ENCODE measurements around the gene PARS2. TPM values are rescaled to one million over a fixed set of nuclear protein-coding genes. Genes with fewer than 3 reads are reported as not detected.

The PARS2 gene
- total RNA-seq, 1 experiment from 2014 or later, result 3.5 TPM

GRCh38 chr1:54798769-54799641 is 34.7 kb upstream of the PARS2 start:
- DNase-seq (no peak), ATAC-seq (no peak)
- TF ChIP-seq EZH2phosphoT487 (IDR thresholded peaks at IDR 0.05; ENCODE audit: borderline replicate concordance, low read length) (no peak), CTCF (conservative IDR thresholded peaks at IDR 0.05; ENCODE audit: low read depth, low read length) (no peak), EZH2 (IDR thresholded peaks at IDR 0.05; ENCODE audit: low read length, unreplicated experiment) (no peak)
- H3K36me3 ChIP-seq (ENCODE audit: low read depth, low read length), result no peaks in the 10 kb centered on the region
- intact Hi-C loops (cut with micrococcal nuclease), result loop anchor here (10.0 kb wide), 1 partner anchor 394 kb away; the partner anchor contains the start of gene SSBP3
- no peak overlapping the region for H2AFZ ChIP-seq (ENCODE audit: low read length)
- H3K4me1 ChIP-seq (ENCODE audit: insufficient read depth, low read length), result peaks cover 65% of the 10 kb centered on the region
- peak overlapping the region; percentile 87 for H3K4me2 ChIP-seq (ENCODE audit: low read length)
- H3K4me3 ChIP-seq (ENCODE audit: low read length), result peak overlapping the region; percentile 74
- no peak overlapping the region for H3K9ac ChIP-seq (ENCODE audit: low read length)
- H3K9me3 ChIP-seq (ENCODE audit: low read length), result no peaks in the 10 kb centered on the region
- ChIA-PET CTCF (no interaction called here), POLR2A (ENCODE audit: unreplicated experiment) (no interaction called here)
- H3K79me2 ChIP-seq (ENCODE audit: low read length), result peaks cover 47% of the 10 kb centered on the region
- no peak overlapping the region for H3K27ac ChIP-seq (ENCODE audit: low read length)
- BruUV-seq (replicated peaks), result no TSS peak
- H3K9me2 ChIP-seq (replicated peaks; ENCODE audit: low read length), result no peaks in the 10 kb centered on the region
- H3F3A ChIP-seq (ENCODE audit: low read length, unreplicated experiment), result peaks cover 8% of the 10 kb centered on the region
- H3K27me3 ChIP-seq (ENCODE audit: low read length), result no peaks in the 10 kb centered on the region
- no peaks in the 10 kb centered on the region for H4K20me1 ChIP-seq (ENCODE audit: low read length)

DNA sequence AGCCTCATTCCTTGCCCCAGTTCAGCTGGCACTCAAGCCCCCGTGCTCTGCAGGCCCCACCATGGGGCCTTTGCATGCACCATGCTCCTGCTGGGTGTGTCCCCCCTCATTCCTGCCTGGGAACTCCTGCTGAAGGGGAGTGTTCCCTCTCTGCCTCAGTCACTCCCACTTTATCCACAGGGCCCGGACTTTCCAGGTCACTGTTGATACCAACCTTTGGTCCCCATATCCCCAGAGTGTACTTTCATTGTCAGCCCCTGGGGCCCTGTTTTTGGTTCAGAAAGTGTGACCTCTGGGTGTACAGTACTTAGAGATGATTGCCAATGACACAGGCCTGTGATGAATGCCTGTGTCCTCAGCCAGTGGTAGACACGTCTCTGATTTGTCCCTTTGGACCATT is 33.9 kb upstream of the PARS2 start:
- H4K20me1 ChIP-seq (ENCODE audit: low read length), result no peaks in the 10 kb centered on the region
- no peaks in the 10 kb centered on the region for H3K9me2 ChIP-seq (replicated peaks; ENCODE audit: low read length)
- peaks cover 64% of the 10 kb centered on the region for H3K4me1 ChIP-seq (ENCODE audit: insufficient read depth, low read length)
- H3K27ac ChIP-seq (ENCODE audit: low read length), result no peak overlapping the region
- DNase-seq (no peak), ATAC-seq (no peak)
- no TSS peak for BruUV-seq (replicated peaks)
- no peak for TF ChIP-seq CTCF (conservative IDR thresholded peaks at IDR 0.05; ENCODE audit: low read depth, low read length)
- TF ChIP-seq EZH2phosphoT487 (IDR thresholded peaks at IDR 0.05; ENCODE audit: borderline replicate concordance, low read length), result no peak
- no peak for TF ChIP-seq EZH2 (IDR thresholded peaks at IDR 0.05; ENCODE audit: low read length, unreplicated experiment)
- no peak overlapping the region for H2AFZ ChIP-seq (ENCODE audit: low read length)
- peaks cover 8% of the 10 kb centered on the region for H3F3A ChIP-seq (ENCODE audit: low read length, unreplicated experiment)
- peaks cover 55% of the 10 kb centered on the region for H3K79me2 ChIP-seq (ENCODE audit: low read length)
- H3K27me3 ChIP-seq (ENCODE audit: low read length), result no peaks in the 10 kb centered on the region
- no peak overlapping the region for H3K9ac ChIP-seq (ENCODE audit: low read length)
- peak overlapping the region; percentile 87; the same call in 1 of the 2 replicates for H3K4me2 ChIP-seq (ENCODE audit: low read length)
- no peaks in the 10 kb centered on the region for H3K9me3 ChIP-seq (ENCODE audit: low read length)
- intact Hi-C loops (cut with micrococcal nuclease), result loop anchor here (10.0 kb wide), 1 partner anchor 393 kb away; the partner anchor contains the start of gene SSBP3
- CTCF ChIA-PET, result interaction anchor here (0.5 kb wide), 1 partner anchor 94 kb away, joined by 3 read pairs; no protein-coding TSS in a partner anchor
- no peaks in the 10 kb centered on the region for H3K36me3 ChIP-seq (ENCODE audit: low read depth, low read length)
- no peak overlapping the region for H3K4me3 ChIP-seq (ENCODE audit: low read length)
- POLR2A ChIA-PET (ENCODE audit: unreplicated experiment), result no interaction called here

- CTCF ChIA-PET, result no interaction called here
- peaks cover 58% of the 10 kb centered on the region for H3K79me2 ChIP-seq (ENCODE audit: low read length)
These were observed 32.6 kb upstream of the PARS2 start for GRCh38 chr1:54796902-54797301.

More at GRCh38 chr1:54796902-54797301, 32.6 kb upstream of the PARS2 start:
- TF ChIP-seq EZH2 (IDR thresholded peaks at IDR 0.05; ENCODE audit: low read length, unreplicated experiment), result no peak
- TF ChIP-seq CTCF (conservative IDR thresholded peaks at IDR 0.05; ENCODE audit: low read depth, low read length), result no peak
- no peak for TF ChIP-seq EZH2phosphoT487 (IDR thresholded peaks at IDR 0.05; ENCODE audit: borderline replicate concordance, low read length)
- no peak overlapping the region for H3K27ac ChIP-seq (ENCODE audit: low read length)
- no peaks in the 10 kb centered on the region for H4K20me1 ChIP-seq (ENCODE audit: low read length)
- H3K4me2 ChIP-seq (ENCODE audit: low read length), result no peak overlapping the region
- H3K4me3 ChIP-seq (ENCODE audit: low read length), result no peak overlapping the region
- no peak overlapping the region for H2AFZ ChIP-seq (ENCODE audit: low read length)
- DNase-seq, result no peak
- H3K9me2 ChIP-seq (replicated peaks; ENCODE audit: low read length), result no peaks in the 10 kb centered on the region
- no peaks in the 10 kb centered on the region for H3K9me3 ChIP-seq (ENCODE audit: low read length)
- no peak overlapping the region for H3K9ac ChIP-seq (ENCODE audit: low read length)
- H3K27me3 ChIP-seq (ENCODE audit: low read length), result no peaks in the 10 kb centered on the region
- intact Hi-C loops (cut with micrococcal nuclease), result loop anchor here (10.0 kb wide), 1 partner anchor 392 kb away; the partner anchor contains the start of gene SSBP3
- ATAC-seq, result no peak
- H3K4me1 ChIP-seq (ENCODE audit: insufficient read depth, low read length), result peaks cover 63% of the 10 kb centered on the region
- no peaks in the 10 kb centered on the region for H3K36me3 ChIP-seq (ENCODE audit: low read depth, low read length)
- H3F3A ChIP-seq (ENCODE audit: low read length, unreplicated experiment), result peaks cover 8% of the 10 kb centered on the region
- POLR2A ChIA-PET (ENCODE audit: unreplicated experiment), result no interaction called here
- BruUV-seq (replicated peaks), result no TSS peak

All from PC-3 (cell line).